Raji (cell line): ENCODE results near the gene MAGED2.

Experiments used
- POLR2A ChIP-seq: IDR thresholded peaks from 2 replicates; pipeline ENCODE4 v1.6.1; 2011; ENCODE audit warnings: low read depth, low read length, control low read depth; ENCODE audit not compliant: insufficient read depth

MAGED2 gene, protein sequence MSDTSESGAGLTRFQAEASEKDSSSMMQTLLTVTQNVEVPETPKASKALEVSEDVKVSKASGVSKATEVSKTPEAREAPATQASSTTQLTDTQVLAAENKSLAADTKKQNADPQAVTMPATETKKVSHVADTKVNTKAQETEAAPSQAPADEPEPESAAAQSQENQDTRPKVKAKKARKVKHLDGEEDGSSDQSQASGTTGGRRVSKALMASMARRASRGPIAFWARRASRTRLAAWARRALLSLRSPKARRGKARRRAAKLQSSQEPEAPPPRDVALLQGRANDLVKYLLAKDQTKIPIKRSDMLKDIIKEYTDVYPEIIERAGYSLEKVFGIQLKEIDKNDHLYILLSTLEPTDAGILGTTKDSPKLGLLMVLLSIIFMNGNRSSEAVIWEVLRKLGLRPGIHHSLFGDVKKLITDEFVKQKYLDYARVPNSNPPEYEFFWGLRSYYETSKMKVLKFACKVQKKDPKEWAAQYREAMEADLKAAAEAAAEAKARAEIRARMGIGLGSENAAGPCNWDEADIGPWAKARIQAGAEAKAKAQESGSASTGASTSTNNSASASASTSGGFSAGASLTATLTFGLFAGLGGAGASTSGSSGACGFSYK

DNA sequence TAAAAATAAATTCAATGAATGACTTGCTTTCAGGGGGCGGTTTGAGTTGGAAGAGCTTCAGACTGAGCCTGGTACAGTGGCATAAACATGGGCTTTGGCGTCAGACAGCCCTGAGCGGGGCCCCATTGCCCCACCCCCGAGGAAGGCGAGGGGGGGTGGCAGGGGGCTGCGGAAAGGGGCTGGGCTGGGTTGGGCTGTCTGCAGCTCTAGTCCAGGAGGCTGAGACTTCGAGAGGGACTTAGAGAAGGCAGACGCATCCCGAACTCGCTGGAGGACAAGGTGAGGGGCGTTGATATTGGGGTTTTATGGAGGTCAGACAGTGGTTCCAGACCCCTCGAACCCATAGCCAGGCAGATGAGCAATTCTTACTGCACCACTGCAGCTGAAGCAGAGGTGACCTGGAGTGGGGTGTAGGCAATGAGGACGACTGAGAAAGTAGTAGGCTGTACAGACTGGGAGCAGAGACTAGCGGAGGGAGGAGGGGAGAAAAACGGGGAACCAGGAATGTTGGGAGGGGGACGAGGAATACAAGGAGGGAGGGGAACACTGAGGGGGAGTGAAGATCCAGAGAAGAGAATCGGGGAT, at the start of gene MAGED2:
MAGED2 (plus strand) TSS at position 222 of the 585 bp plus-strand sequence. CDS start 1,587 bp downstream, outside the sequence.
- TF ChIP-seq POLR2A, result no peak

DNA sequence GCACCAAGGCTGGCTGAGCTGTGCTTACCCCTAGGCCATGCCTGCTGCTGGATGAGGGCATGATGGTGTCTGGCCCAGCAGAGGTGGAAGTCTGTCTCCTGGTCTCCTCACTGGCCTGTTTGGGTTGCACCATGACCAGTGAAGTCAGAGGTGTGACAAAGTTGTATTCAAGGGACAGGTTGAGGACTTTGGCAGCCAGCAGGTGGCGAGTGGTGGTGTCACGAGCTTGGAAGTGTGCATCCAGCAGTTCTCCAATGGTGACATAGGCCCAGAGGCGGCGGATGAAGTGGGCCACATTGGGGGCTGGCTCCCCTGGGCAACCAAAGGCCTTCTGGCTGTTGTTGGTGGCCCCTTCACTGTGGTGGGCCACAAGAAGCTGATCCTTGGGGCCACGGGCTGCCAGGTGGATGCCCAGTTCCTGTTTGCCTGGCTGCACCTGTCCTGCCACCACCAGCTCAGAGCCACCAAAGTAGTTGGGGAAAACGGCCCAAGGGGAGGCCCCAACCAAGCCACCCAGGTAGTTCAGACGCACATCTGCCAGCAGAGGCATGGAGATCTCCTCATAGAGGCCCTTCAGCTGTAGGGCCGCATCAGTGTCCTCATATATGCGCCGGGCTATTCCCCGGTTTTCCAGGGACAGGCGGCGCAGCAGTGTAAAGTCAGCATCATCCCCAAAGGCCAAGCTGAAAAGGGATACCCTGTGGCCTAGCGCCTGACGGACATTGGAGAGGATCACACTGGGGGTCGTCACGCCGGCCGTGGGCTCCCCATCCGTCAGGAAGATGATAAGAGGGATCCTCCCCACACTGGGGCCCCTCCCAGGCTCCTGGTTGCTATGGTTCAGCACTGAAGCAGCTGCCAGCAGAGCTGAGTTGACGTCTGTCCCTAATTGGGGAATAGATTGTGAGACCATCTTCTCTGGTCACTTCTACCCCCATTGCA, 49.2 kb upstream of the MAGED2 start:
- no peak for TF ChIP-seq POLR2A

GRCh38 chrX:54776061-54776460, 31.5 kb upstream of the MAGED2 start:
- TF ChIP-seq POLR2A, result no peak

- no peak for TF ChIP-seq POLR2A
Observed at GRCh38 chrX:54776987-54777672, 30.4 kb upstream of the MAGED2 start.

- no peak for TF ChIP-seq POLR2A
Observed at GRCh38 chrX:54785901-54786300, 21.6 kb upstream of the MAGED2 start.

GRCh38 chrX:54786967-54787366, 20.6 kb upstream of the MAGED2 start:
- TF ChIP-seq POLR2A, result no peak

- no peak for TF ChIP-seq POLR2A
Observed at GRCh38 chrX:54788446-54788845, 19.1 kb upstream of the MAGED2 start.

- TF ChIP-seq POLR2A, result no peak
Observed at GRCh38 chrX:54794028-54794427, 13.5 kb upstream of the MAGED2 start.

GRCh38 chrX:54794795-54795194, 12.8 kb upstream of the MAGED2 start:
- no peak for TF ChIP-seq POLR2A

DNA sequence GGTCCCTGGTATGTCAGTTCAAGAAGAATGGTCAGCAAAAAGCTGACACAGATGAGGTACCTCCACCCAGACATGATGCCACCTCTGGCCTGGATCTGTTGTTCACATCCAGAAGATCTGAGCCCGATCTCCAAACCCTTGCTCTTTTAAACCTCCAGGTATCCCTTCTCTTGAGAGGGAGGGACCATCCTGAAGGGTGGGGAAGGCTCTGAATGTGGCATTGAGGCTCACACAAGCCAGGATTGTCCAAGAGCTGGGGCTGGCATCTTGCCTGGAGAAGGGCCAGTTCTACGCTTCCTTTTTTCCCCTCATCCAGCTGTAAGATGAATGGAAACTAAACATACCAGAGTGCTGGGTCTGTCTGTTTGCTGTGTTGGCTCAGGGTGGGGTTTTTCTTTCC, 9.4 kb upstream of the MAGED2 start, which contains the start of gene ITIH6:
ITIH6 (minus strand) TSS at position 119 of the 400 bp plus-strand sequence; CDS start at position 74, 45 bp downstream.
- TF ChIP-seq POLR2A, result no peak

DNA sequence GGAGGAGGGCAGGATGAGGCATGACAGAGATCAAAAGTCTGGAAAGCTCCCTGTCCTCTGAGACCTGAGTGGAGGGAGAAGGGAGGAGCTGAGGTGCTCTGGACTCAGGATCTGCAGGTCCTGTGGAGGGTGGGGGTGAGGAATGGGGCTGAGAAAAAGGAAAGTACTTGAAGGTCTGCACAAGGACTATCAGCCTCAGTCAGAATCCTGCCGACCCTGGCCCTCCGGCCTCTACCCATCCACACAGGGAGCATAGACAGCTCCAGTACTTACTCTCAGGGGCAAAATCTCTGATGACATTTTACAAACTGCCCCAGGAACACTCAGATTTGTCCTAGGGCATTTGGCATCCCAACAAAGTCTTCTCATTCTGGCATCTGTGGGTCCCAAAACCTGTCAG, 8.5 kb upstream of the MAGED2 start:
- no peak for TF ChIP-seq POLR2A

GRCh38 chrX:54808109-54808604, 612 bp downstream of the MAGED2 start:
- no peak for TF ChIP-seq POLR2A

- TF ChIP-seq POLR2A, result no peak; the same call in 1 of the 2 replicates
Observed at GRCh38 chrX:54808605-54809483, 1.3 kb downstream of the MAGED2 start.

DNA sequence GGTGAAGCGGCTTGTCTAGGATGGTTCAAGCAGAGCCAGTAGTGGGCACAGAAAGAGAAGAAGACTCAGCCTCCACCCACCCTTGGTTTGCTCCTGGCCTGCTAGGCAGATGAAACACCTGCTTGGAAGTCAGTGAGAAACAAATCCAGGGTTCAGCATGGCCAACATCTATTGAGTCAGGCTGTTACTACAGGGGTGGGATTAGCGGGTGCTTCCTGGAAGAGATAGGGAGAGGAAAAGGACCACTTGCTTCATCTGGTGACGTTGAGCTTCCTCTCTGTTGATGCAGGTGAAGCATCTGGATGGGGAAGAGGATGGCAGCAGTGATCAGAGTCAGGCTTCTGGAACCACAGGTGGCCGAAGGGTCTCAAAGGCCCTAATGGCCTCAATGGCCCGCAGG, 3.0 kb downstream of the MAGED2 start:
- no peak for TF ChIP-seq POLR2A
